Measurements from ENCODE around the gene CDH4.

GRCh38 chr20:61925555-61926252 is 673.6 kb downstream of the CDH4 start:
- TF ChIP-seq, protein P1, sequence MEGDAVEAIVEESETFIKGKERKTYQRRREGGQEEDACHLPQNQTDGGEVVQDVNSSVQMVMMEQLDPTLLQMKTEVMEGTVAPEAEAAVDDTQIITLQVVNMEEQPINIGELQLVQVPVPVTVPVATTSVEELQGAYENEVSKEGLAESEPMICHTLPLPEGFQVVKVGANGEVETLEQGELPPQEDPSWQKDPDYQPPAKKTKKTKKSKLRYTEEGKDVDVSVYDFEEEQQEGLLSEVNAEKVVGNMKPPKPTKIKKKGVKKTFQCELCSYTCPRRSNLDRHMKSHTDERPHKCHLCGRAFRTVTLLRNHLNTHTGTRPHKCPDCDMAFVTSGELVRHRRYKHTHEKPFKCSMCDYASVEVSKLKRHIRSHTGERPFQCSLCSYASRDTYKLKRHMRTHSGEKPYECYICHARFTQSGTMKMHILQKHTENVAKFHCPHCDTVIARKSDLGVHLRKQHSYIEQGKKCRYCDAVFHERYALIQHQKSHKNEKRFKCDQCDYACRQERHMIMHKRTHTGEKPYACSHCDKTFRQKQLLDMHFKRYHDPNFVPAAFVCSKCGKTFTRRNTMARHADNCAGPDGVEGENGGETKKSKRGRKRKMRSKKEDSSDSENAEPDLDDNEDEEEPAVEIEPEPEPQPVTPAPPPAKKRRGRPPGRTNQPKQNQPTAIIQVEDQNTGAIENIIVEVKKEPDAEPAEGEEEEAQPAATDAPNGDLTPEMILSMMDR (IDR thresholded peaks at IDR 0.05; ENCODE audit: extremely low read depth in 1 of 2, insufficient read depth in 1 of 2, low read depth in 1 of 2, low read length in 2 of 2): no peak
- TF ChIP-seq POLR2A (IDR thresholded peaks at IDR 0.05; ENCODE audit: low read depth, low read length): no peak
- no peak for TF ChIP-seq EZH2 (IDR thresholded peaks at IDR 0.05; ENCODE audit: borderline replicate concordance, low read depth, low read length, severe bottlenecking)
- no peak for TF ChIP-seq MAX (IDR thresholded peaks at IDR 0.05; ENCODE audit: insufficient read depth, insufficient read length)
- TF ChIP-seq POLR2AphosphoS5 (IDR thresholded peaks at IDR 0.05; ENCODE audit: insufficient read depth, low read depth, low read length): no peak

Data from endothelial cell of umbilical vein (primary cell).